Osteocyte (in vitro differentiated cells): Measurements from ENCODE around the gene ST6GALNAC2. TPM values are rescaled to one million over a fixed set of nuclear protein-coding genes. Genes with fewer than 3 reads are reported as not detected.
"Not testable (repeated sequence)": the region's sequence is repeated elsewhere in the genome, so short reads cannot be mapped to it uniquely, and the experiment has no call there.

Experiments used
- DNase-seq: peaks from one replicate; pipeline ENCODE4 v3.0.0; 2021; ENCODE audit warnings: mixed read lengths; ENCODE audit not compliant: unreplicated experiment; ENCODE audit errors: extremely low spot score
- H3K27ac Mint-ChIP-seq: one replicate; pipeline ENCODE4 v1.8.0; 2021; ENCODE audit warnings: mild to moderate bottlenecking, mixed read lengths; ENCODE audit not compliant: unreplicated experiment
- H3K27me3 Mint-ChIP-seq: one replicate; pipeline ENCODE4 v1.8.0; 2021; ENCODE audit warnings: mixed read lengths; ENCODE audit not compliant: unreplicated experiment
- H3K36me3 Mint-ChIP-seq: one replicate; pipeline ENCODE4 v1.8.0; 2021; ENCODE audit warnings: mixed read lengths; ENCODE audit not compliant: unreplicated experiment
- H3K4me1 Mint-ChIP-seq: one replicate; pipeline ENCODE4 v1.8.0; 2021; ENCODE audit warnings: mixed read lengths; ENCODE audit not compliant: unreplicated experiment
- H3K4me3 Mint-ChIP-seq: one replicate; pipeline ENCODE4 v1.8.0; 2021; ENCODE audit warnings: mild to moderate bottlenecking, moderate library complexity, mixed read lengths; ENCODE audit not compliant: unreplicated experiment
- H3K9me3 Mint-ChIP-seq: one replicate; pipeline ENCODE4 v1.8.0; 2021; ENCODE audit warnings: mixed read lengths; ENCODE audit not compliant: unreplicated experiment
- CTCF ChIP-seq: fragments of 200-600 bp; sonication (generic); IDR thresholded peaks from 2 replicates; pipeline ENCODE4 v1.5.0; 2021; ENCODE audit warnings: antibody characterized with exemption, mild to moderate bottlenecking, moderate library complexity
- total RNA-seq: library from RNA; stranded (reverse); gene quantifications from 2 replicates; pipeline ENCODE4 v1.2.1, GENCODE V29; 2021

ST6GALNAC2 gene
- total RNA-seq, 1 donor from 2014 or later: 3.3 TPM

- peaks cover 3% of the 10 kb centered on the region for H3K27me3 Mint-ChIP-seq
- no peak for DNase-seq
- no peaks in the 10 kb centered on the region for H3K9me3 Mint-ChIP-seq
- no peaks in the 10 kb centered on the region for H3K36me3 Mint-ChIP-seq
- peak overlapping the region; percentile 84 for H3K27ac Mint-ChIP-seq
- H3K4me3 Mint-ChIP-seq: peak overlapping the region; percentile 50
- H3K4me1 Mint-ChIP-seq: peaks cover 49% of the 10 kb centered on the region
- TF ChIP-seq CTCF: no peak
Measured at GRCh38 chr17:76524598-76525512, 60.8 kb downstream of the ST6GALNAC2 start.

GRCh38 chr17:76523084-76524037 is 62.3 kb downstream of the ST6GALNAC2 start:
- Mint-ChIP-seq H3K27ac (peak overlapping the region; percentile 8), H3K4me3 (no peak overlapping the region), H3K4me1 (peaks cover 34% of the 10 kb centered on the region), H3K27me3 (peaks cover 3% of the 10 kb centered on the region), H3K9me3 (no peaks in the 10 kb centered on the region), H3K36me3 (no peaks in the 10 kb centered on the region)
- peak; percentile 100 for TF ChIP-seq CTCF
- DNase-seq: peak; percentile 92

GRCh38 chr17:76521683-76522082 is 64.0 kb downstream of the ST6GALNAC2 start:
- not testable (repeated sequence) for DNase-seq, H3K9me3 Mint-ChIP-seq, H3K4me3 Mint-ChIP-seq, H3K36me3 Mint-ChIP-seq, H3K27me3 Mint-ChIP-seq, H3K27ac Mint-ChIP-seq
- H3K4me1 Mint-ChIP-seq: peaks cover 22% of the 10 kb centered on the region

GRCh38 chr17:76521262-76521661 is 64.4 kb downstream of the ST6GALNAC2 start:
- Mint-ChIP-seq H3K9me3 (no peaks in the 10 kb centered on the region), H3K27ac (no peak overlapping the region), H3K4me3 (no peak overlapping the region), H3K27me3 (peaks cover 3% of the 10 kb centered on the region), H3K4me1 (peaks cover 22% of the 10 kb centered on the region), H3K36me3 (no peaks in the 10 kb centered on the region)
- TF ChIP-seq CTCF: no peak
- no peak for DNase-seq

GRCh38 chr17:76519048-76519966 is 66.4 kb downstream of the ST6GALNAC2 start:
- DNase-seq: no peak
- H3K4me3 Mint-ChIP-seq: no peak overlapping the region
- no peak for TF ChIP-seq CTCF

More at GRCh38 chr17:76519048-76519966, 66.4 kb downstream of the ST6GALNAC2 start:
- Mint-ChIP-seq H3K27me3 (peaks cover 3% of the 10 kb centered on the region), H3K36me3 (no peaks in the 10 kb centered on the region), H3K9me3 (no peaks in the 10 kb centered on the region), H3K4me1 (peaks cover 14% of the 10 kb centered on the region), H3K27ac (no peak overlapping the region)
